Fibroblast of skin of left quadriceps (primary cell): ENCODE results near the gene SHMT2.
A peak's percentile ranks its signal among the peaks of the same experiment; 100 is the strongest.

Experiments used
- DNase-seq, 2 experiments: peaks; one replicate each; pipeline ENCODE4 v3.0.0-alpha.2; 2013; ENCODE audit warnings: low read depth in 2 of 2

The SHMT2 gene

DNA sequence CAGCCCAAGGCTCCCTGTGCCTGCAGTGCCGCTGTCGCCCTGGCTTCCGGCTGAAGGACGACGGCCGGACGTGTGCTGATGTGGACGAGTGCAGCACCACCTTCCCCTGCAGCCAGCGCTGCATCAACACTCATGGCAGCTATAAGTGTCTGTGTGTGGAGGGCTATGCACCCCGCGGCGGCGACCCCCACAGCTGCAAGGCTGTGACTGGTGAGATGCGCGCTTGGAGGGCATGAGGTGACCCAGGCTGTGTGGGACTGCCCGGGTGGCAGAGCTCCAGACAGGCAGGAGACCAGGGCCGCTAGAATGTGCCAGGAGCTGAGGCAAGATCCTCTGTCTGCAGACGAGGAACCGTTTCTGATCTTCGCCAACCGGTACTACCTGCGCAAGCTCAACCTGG, 32.6 kb upstream of the SHMT2 start:
- DNase-seq: no peak

DNA sequence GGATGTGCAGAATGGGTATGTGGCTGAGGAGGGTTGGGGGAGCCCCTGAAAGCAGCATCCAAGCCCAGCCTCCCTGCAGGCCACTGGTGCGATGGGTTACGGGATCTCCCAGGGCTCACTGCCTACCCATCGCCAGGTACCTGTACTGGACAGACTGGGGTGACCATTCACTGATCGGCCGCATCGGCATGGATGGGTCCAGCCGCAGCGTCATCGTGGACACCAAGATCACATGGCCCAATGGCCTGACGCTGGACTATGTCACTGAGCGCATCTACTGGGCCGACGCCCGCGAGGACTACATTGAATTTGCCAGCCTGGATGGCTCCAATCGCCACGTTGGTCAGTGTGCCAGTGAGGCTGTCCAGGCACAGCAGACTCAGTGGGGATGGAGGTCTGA, 31.2 kb upstream of the SHMT2 start:
- DNase-seq: no peak

DNA sequence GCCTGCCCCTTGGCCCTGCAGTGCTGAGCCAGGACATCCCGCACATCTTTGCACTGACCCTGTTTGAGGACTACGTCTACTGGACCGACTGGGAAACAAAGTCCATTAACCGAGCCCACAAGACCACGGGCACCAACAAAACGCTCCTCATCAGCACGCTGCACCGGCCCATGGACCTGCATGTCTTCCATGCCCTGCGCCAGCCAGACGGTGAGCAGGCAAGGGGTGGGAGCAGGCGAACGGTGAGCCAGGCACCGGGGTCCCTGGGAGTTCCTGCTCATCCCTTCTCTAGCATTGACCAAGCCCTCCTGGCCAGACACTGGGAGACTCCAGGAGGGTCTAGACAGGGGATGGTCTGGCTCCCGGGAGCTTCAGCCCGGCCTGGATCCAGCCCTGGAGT, 30.3 kb upstream of the SHMT2 start:
- DNase-seq: no peak

DNA sequence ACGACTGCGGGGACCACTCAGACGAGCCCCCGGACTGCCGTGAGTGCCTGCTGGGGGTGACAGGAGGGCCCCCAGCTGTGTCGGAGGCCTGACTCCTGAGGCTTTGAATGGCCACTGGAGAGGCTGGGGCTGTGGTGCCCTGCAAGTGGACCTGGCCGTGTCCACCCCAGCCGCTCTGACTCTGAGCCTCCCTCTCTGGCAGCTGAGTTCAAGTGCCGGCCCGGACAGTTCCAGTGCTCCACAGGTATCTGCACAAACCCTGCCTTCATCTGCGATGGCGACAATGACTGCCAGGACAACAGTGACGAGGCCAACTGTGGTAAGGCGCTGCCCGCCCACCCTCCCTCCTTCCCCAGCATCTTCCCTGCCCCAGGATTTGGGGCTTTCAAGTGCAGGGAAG, 29.0 kb upstream of the SHMT2 start:
- no peak for DNase-seq

GRCh38 chr12:57201219-57201618, 28.3 kb upstream of the SHMT2 start:
- no peak for DNase-seq

GRCh38 chr12:57201631-57202030, 27.9 kb upstream of the SHMT2 start:
- DNase-seq: no peak

DNA sequence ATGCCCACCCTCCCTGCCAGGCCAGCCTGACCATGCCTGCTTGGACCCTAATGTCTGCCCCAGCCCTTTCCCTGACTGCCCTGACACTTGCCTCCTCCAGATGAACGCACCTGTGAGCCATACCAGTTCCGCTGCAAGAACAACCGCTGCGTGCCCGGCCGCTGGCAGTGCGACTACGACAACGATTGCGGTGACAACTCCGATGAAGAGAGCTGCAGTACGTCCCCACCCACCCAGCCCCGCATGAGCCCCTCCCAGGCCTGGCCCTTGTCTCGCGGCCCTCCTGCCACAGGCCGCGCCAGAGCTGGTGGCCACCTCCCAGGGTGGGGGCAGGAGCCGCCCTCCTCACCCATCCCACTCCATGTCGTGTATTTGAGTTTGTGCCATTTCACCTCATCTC, 27.2 kb upstream of the SHMT2 start:
- DNase-seq: no peak

DNA sequence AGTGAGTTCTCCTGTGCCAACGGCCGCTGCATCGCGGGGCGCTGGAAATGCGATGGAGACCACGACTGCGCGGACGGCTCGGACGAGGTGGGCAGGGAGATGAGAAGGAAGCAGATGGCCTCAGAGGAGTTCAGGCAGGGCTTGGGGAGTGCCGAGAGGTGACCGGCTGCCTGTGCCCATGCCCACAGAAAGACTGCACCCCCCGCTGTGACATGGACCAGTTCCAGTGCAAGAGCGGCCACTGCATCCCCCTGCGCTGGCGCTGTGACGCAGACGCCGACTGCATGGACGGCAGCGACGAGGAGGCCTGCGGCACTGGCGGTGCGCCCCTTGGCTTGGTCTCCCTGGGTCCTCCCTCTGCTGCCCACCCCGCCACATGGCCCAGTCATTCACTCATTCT, 26.3 kb upstream of the SHMT2 start:
- DNase-seq: no peak

GRCh38 chr12:57203791-57204190, 25.7 kb upstream of the SHMT2 start:
- DNase-seq: no peak

- no peak for DNase-seq
Measured at GRCh38 chr12:57204454-57204853, 25.1 kb upstream of the SHMT2 start.

DNA sequence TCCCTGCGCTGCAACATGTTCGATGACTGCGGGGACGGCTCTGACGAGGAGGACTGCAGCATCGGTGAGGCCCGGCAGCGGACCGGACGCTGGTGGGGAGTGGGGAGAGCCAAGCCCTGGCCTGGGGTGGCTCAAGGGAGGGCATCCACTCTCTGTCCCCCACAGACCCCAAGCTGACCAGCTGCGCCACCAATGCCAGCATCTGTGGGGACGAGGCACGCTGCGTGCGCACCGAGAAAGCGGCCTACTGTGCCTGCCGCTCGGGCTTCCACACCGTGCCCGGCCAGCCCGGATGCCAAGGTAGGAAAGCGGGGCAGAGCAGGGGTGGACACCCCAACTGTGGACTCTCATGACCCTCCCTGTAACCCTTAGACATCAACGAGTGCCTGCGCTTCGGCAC, 24.3 kb upstream of the SHMT2 start:
- DNase-seq: no peak

GRCh38 chr12:57205931-57206330, 23.6 kb upstream of the SHMT2 start:
- no peak for DNase-seq

- DNase-seq: no peak
Measured at GRCh38 chr12:57207731-57208630, 21.5 kb upstream of the SHMT2 start.

DNA sequence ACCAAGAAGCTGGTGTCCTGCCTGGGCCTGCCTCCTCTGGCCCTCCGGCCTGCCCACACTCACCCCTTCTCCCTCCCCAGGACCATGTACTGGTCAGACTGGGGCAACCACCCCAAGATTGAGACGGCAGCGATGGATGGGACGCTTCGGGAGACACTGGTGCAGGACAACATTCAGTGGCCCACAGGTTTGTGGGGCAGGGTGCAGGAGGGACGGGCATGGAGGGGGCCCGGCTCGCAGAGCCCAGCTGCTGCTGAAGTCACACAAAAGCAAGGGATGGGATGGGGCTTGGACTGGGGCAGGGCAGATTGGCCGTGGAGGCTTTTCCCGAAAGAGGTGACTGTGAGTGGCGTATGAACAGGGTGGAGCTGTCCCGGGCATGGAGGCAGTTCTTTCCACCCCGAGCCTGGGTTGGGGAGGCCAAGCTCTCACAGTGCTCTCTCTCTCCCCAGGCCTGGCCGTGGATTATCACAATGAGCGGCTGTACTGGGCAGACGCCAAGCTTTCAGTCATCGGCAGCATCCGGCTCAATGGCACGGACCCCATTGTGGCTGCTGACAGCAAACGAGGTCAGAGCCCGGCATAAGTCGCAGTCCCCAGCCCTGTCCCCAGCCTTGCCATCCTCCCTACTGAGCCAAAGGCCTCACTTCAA, 20.8 kb upstream of the SHMT2 start:
- DNase-seq: no peak

- DNase-seq: no peak
Measured at GRCh38 chr12:57209916-57210315, 19.6 kb upstream of the SHMT2 start.

- DNase-seq: no peak
Measured at GRCh38 chr12:57210461-57210860, 19.1 kb upstream of the SHMT2 start.

DNA sequence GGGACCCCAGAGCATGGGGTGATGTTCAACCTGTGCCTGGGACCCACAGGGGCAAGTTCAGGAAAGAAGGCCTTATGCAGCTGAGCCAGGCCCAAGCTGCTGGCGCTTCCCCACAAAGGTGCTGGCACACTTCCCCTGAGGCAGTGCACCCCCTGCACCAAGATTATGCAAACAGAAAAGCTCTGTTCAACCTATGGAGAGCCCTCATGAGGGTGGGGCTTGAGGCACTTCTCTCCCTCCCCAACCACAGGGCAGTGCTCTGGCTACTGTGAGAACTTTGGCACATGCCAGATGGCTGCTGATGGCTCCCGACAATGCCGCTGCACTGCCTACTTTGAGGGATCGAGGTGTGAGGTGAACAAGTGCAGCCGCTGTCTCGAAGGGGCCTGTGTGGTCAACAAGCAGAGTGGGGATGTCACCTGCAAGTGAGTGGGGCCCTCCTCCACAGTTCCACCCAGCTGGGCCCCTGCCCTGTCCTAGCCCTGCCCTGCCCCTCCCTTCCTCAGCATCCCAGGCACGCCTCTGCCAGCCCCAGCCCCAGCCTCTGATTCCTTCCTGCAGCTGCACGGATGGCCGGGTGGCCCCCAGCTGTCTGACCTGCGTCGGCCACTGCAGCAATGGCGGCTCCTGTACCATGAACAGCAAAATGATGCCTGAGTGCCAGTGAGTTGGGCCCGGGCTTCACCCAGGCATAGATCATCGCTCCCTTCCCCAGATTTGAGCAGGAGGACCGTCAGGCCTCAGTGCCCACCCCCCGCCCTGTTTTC, 18.4 kb upstream of the SHMT2 start:
- DNase-seq: no peak

DNA sequence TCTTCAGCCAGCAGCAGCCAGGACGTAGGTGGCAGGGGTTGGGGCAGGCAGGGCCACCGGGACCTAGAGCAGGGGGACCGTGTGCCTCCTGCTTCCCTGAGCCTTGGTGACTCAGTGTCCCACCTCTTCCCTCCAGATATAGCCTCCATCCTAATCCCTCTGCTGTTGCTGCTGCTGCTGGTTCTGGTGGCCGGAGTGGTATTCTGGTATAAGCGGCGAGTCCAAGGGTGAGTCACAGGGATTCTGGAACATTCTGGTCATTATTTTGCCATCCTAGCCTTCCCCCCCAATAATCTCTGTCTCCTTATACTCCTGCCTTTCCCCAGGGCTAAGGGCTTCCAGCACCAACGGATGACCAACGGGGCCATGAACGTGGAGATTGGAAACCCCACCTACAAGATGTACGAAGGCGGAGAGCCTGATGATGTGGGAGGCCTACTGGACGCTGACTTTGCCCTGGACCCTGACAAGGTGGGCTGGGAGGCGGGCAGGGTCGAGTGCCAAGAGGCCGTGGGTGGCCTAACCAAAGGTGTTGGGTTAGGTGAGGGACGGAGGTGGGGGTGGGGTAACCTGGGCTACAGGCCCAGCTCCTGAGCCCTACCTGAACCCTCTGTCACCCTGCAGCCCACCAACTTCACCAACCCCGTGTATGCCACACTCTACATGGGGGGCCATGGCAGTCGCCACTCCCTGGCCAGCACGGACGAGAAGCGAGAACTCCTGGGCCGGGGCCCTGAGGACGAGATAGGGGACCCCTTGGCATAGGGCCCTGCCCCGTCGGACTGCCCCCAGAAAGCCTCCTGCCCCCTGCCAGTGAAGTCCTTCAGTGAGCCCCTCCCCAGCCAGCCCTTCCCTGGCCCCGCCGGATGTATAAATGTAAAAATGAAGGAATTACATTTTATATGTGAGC, 17.5 kb upstream of the SHMT2 start:
- DNase-seq: no peak

DNA sequence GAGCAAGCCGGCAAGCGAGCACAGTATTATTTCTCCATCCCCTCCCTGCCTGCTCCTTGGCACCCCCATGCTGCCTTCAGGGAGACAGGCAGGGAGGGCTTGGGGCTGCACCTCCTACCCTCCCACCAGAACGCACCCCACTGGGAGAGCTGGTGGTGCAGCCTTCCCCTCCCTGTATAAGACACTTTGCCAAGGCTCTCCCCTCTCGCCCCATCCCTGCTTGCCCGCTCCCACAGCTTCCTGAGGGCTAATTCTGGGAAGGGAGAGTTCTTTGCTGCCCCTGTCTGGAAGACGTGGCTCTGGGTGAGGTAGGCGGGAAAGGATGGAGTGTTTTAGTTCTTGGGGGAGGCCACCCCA, 16.8 kb upstream of the SHMT2 start:
- DNase-seq: no peak

GRCh38 chr12:57213058-57213715, 16.3 kb upstream of the SHMT2 start:
- DNase-seq: peak; percentile 62 to 64

DNA sequence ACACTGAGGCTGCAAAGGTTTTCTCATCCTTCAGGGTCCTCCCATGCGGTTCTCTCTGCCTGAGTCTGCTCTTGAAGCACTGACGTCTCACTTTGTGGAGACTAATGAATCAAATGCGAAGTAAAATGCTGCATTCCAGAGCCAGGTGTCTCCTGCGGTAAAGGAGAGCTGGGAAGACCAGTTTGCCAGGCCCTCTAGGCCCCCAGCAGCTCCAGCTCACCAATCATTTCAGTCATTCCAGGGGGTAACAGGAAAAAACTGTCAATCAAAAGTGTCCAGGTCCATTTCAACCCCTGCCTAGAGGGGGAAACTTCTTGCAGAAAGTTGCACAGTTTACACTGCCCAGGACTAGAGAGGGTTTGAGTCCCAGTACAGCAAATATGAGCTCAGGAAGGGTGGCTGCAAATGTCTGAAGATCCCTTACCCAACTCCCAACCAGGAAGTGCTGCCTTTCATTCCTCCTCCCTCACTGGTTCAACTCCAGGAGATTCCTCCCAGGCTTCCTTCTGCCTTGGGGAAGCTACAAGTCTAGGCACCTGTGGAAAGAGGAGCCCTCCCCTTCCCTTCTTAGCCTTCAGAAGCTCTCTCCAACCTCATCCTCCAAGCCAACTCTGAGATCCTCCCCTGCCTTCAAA, 15.6 kb upstream of the SHMT2 start:
- no peak for DNase-seq
